ENCODE measurements around the gene PARP8.

- TF ChIP-seq POLR2A (IDR thresholded peaks at IDR 0.05; ENCODE audit: control extremely low read depth in 1 of 2, low read depth in 2 of 2, low read length in 2 of 2) (no peak), NRF1 (IDR thresholded peaks at IDR 0.05; ENCODE audit: low read depth, low read length) (no peak), ZNF274 (IDR thresholded peaks at IDR 0.05; ENCODE audit: borderline replicate concordance, extremely low read depth, low read length) (no peak)
Observed at GRCh38 chr5:50767588-50767987, 101.2 kb downstream of the PARP8 start.

Measured in H1 (cell line).